ENCODE measurements around the gene NRARP. TPM values are rescaled to one million over a fixed set of nuclear protein-coding genes. Genes with fewer than 3 reads are reported as not detected.

The NRARP gene
- total and polyA plus RNA-seq, 2 of the 8 experiments (the other 6 are each of a cell fraction or from before 2014, with no cell fraction given): 32.5 to 37.2 TPM

DNA sequence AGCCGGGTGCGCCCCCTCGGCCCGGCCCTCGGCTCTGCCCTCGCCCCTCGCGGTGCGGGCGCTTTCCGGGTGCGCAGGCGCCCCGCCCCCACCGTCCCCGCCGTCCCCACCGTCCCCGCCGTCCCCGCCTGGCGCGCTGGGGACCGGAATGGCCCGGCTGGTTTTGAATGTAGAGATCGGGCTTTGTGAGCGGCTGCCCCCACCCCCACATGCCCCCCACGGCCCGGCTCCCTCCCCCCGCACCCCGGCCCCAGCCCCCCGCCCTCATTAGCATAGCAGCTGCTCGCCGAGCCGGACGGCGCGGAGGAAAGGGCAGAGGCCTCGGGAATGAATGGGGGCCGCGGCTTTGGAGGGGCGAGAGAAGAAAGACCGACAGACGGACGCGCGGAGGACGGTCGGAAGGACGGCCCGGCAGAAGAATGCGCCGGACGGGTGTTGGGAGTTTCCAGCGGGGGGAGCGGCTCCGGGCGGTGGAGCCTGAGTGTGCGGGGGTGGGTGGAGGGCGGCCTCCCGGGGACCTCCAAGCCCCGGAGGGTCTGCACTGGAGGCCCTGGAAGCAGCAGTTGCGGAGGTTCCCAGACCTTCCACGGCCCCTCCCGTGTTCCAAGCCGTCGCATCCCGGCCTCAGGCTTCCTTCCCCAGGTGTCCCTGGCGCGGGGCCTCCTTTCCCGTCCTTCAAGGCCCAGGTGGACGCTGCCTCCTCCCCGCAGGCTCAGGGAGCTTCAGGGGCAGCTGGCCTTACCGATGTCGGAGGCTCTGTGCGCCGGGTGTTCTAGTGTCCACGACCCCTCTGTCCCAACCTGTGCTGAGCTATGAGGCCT lies 6.0 kb downstream of the NRARP start:
- Histone ChIP-seq H3K4ac (replicated peaks; ENCODE audit: insufficient read length, low read depth, low read length) (peak overlapping the region; percentile 82), H2BK15ac (ENCODE audit: low read length) (no peak overlapping the region; the same call in 1 of the 2 replicates), H3K14ac (ENCODE audit: insufficient read length) (no peak overlapping the region), H4K8ac (ENCODE audit: extremely low read depth, insufficient read depth, low read length) (peak overlapping the region; percentile 78), H3K4me3 (ENCODE audit: extremely low read depth in 1 of 4, insufficient read depth in 2 of 4, low read depth in 3 of 4, low read length in 4 of 4) (peak overlapping the region; percentile 29 to 60 (median 39)), H4K5ac (ENCODE audit: insufficient read length, low read depth, low read length) (no peak overlapping the region), H3K36me3 (ENCODE audit: control insufficient read depth in 2 of 4, insufficient read depth in 4 of 4, low read length in 3 of 4) (no peaks in the 10 kb centered on the region), H3K4me1 (replicated peaks in 1 of 4; ENCODE audit: control insufficient read depth in 3 of 4, insufficient read depth in 4 of 4, low read length in 3 of 4) (peaks cover 3 to 28% (median 24%) of the 10 kb centered on the region in 4 experiments), H3K79me2 (ENCODE audit: control insufficient read depth in 1 of 2, insufficient read depth in 2 of 2, low read length in 2 of 2) (no peaks in the 10 kb centered on the region), H4K91ac (replicated peaks; ENCODE audit: insufficient read length, low read length) (peak overlapping the region; percentile 92), H3K9ac (replicated peaks in 1 of 4; ENCODE audit: extremely low read depth in 1 of 4, low read depth in 3 of 4, low read length in 3 of 4) (peak overlapping the region in 2 of 4 experiments; percentile 7 to 41; a peak in 2 of 7 replicates), H3K27me3 (replicated peaks in 1 of 4; ENCODE audit: control insufficient read depth in 3 of 4, extremely low read depth in 1 of 4, insufficient read depth in 3 of 4, low read length in 3 of 4) (peaks cover 0 to 24% (median 12%) of the 10 kb centered on the region in 4 experiments; a peak in 5 of 7 replicates), H4K20me1 (replicated peaks in 1 of 2; ENCODE audit: control insufficient read depth in 1 of 2, insufficient read depth in 2 of 2, low read length in 2 of 2) (peaks cover 3 to 8% of the 10 kb centered on the region in 2 experiments), H2BK12ac (ENCODE audit: low read depth, low read length) (peak overlapping the region; percentile 2; the same call in 1 of the 2 replicates), H3K23me2 (ENCODE audit: low read depth, low read length) (peaks cover 4% of the 10 kb centered on the region; the same call in 1 of the 2 replicates), H3K27ac (ENCODE audit: low read depth, low read length) (no peak overlapping the region), H3K9me3 (ENCODE audit: insufficient read depth in 2 of 2, low read depth in 1 of 2, low read length in 1 of 2) (peaks cover 0 to 4% of the 10 kb centered on the region in 2 experiments; a peak in 2 of 4 replicates), H2BK5ac (ENCODE audit: low read depth, low read length) (peak overlapping the region; percentile 60; the same call in 1 of the 2 replicates), H2BK120ac (replicated peaks; ENCODE audit: low read depth, low read length) (peak overlapping the region; percentile 2), H3K79me1 (ENCODE audit: low read depth, low read length) (no peaks in the 10 kb centered on the region), H2AFZ (ENCODE audit: low read length) (no peak overlapping the region), H2AK5ac (ENCODE audit: low read depth, low read length) (peak overlapping the region; percentile 75; the same call in 1 of the 2 replicates), H3K4me2 (ENCODE audit: insufficient read depth in 1 of 2, low read depth in 2 of 2, low read length in 2 of 2) (peak overlapping the region; percentile 64 to 69), H3K56ac (replicated peaks; ENCODE audit: insufficient read length, low read depth, low read length) (no peak overlapping the region), H3K23ac (ENCODE audit: insufficient read length) (no peak overlapping the region), H3K18ac (ENCODE audit: extremely low read depth, low read length) (peak overlapping the region; percentile 0), H2BK20ac (ENCODE audit: low read length) (peak overlapping the region; percentile 90; the same call in 1 of the 2 replicates)
- FAIRE-seq (no peak), DNase-seq (ENCODE audit: low read depth in 1 of 2, low spot score in 2 of 2) (no peak)
- peak; percentile 31 for TF ChIP-seq EZH2 (IDR thresholded peaks at IDR 0.05; ENCODE audit: low read depth, low read length, severe bottlenecking)
- 0 out of 2 replicates have a peak, but pooled peaks have one; percentile 9 for TF ChIP-seq RBBP5 (IDR thresholded peaks at IDR 0.05; ENCODE audit: borderline replicate concordance, low read depth, low read length)
- no peak for TF ChIP-seq FOSL1 (IDR thresholded peaks at IDR 0.05; ENCODE audit: insufficient read depth, low read depth, low read length)
- 0 out of 2 replicates have a peak, but pooled peaks have one; percentile 3 for TF ChIP-seq PHF8 (conservative IDR thresholded peaks at IDR 0.05; ENCODE audit: low read depth, low read length)
- ChIA-PET POLR2A (ENCODE audit: partially characterized antibody) (interaction anchor here (1.1 to 10.0 kb wide), 6 partner anchors 9 to 56 kb away, joined by 3 to 129 read pairs (median 4); partner anchors contain the start of gene TUBB4B), CTCF (ENCODE audit: partially characterized antibody) (interaction anchor here (0.7 to 2.6 kb wide), 7 partner anchors 9 to 263 kb away, joined by 3 to 9 read pairs (median 5); no protein-coding TSS in a partner anchor)
- WGBS, 2 experiments (ENCODE audit: extremely low coverage in 1 of 2, insufficient coverage in 1 of 2, insufficient read length in 1 of 2, insufficient replicate concordance in 2 of 2, low coverage in 1 of 2, low lambda C conversion rate in 2 of 2, missing lambda C conversion rate in 1 of 2): 9% methylated on average over 29 of the region's 78 CpGs; no CpG with 5 or more reads in 1 of the 2 experiments
